ENCODE measurements around the gene TMED3. TPM values are rescaled to one million over a fixed set of nuclear protein-coding genes. Genes with fewer than 3 reads are reported as not detected.
A peak's percentile ranks its signal among the peaks of the same experiment; 100 is the strongest.

The TMED3 gene
- total RNA-seq, 1 donor from 2014 or later, result 126 TPM

DNA sequence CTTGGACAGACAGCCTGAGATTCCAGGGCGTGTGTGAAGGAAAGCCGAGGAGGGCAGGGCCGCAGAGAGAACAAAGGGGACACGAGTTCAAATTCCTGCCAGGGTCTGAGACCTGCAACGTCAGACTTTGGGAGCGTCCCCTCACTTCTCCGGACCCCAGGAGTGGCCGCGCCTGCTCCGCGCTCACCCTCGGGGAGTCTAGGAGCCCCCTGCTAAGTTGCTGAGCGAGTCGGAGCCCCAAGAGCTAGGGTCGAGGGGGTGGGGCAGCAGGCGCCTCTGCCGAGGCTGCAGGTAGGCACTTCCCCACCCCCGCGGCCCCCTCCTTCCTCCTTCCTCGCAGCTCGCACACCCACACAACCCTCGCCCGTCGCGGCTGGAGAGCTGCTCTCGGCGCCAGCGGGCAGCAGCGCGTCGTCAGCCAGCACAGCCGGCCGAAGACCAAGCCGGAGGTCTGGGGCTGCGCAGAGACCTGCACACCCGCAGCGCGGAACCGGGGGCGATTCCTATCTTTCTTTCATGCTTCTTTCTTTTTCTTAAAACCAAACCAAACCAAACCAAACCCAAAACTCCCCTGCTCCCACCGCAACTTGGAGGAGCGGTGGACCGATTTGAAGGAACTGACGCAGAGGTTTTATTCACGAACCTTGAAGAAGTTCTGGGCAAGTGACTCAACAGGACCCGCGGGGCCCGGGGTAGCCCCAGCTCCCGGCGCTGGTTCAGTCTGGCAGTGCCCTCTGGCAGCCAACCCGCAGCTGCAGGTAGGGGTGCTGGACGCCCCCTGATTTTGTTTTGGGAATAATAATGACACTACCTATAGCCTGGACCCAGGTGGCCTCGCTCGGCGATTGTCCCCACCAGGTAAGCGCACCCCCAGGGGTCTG, 28.3 kb upstream of the TMED3 start, which contains the start of gene ANKRD34C:
TSS of gene ANKRD34C (plus strand) at position 352 of the 881 bp plus-strand sequence. CDS start 10,563 bp downstream, outside the sequence.
- no peak for FAIRE-seq
- Histone ChIP-seq H3K79me2 (ENCODE audit: insufficient read depth, low read length) (no peaks in the 10 kb centered on the region), H3K36me3 (ENCODE audit: insufficient read depth, low read length) (no peaks in the 10 kb centered on the region), H3K27ac (ENCODE audit: low read depth, low read length) (no peak within 1 kb of the TSS), H2AFZ (ENCODE audit: low read depth, low read length) (no peak within 1 kb of the TSS), H3K4me2 (ENCODE audit: low read length) (no peak within 1 kb of the TSS), H3K9ac (ENCODE audit: low read length) (no peak within 1 kb of the TSS), H4K20me1 (ENCODE audit: insufficient read depth, low read length) (no peaks in the 10 kb centered on the region), H3K4me1 (ENCODE audit: insufficient read depth, low read length) (no peaks in the 10 kb centered on the region), H3K9me3 (ENCODE audit: insufficient read depth, low read depth, low read length) (no peaks in the 10 kb centered on the region), H3K27me3 (ENCODE audit: insufficient read depth, low read length) (peaks cover 23% of the 10 kb centered on the region), H3K4me3 (ENCODE audit: insufficient read depth, low read depth, low read length) (no peak within 1 kb of the TSS)
- TF ChIP-seq EZH2 (IDR thresholded peaks at IDR 0.05; ENCODE audit: insufficient read depth, low read length), result no peak
- TF ChIP-seq, protein P1, sequence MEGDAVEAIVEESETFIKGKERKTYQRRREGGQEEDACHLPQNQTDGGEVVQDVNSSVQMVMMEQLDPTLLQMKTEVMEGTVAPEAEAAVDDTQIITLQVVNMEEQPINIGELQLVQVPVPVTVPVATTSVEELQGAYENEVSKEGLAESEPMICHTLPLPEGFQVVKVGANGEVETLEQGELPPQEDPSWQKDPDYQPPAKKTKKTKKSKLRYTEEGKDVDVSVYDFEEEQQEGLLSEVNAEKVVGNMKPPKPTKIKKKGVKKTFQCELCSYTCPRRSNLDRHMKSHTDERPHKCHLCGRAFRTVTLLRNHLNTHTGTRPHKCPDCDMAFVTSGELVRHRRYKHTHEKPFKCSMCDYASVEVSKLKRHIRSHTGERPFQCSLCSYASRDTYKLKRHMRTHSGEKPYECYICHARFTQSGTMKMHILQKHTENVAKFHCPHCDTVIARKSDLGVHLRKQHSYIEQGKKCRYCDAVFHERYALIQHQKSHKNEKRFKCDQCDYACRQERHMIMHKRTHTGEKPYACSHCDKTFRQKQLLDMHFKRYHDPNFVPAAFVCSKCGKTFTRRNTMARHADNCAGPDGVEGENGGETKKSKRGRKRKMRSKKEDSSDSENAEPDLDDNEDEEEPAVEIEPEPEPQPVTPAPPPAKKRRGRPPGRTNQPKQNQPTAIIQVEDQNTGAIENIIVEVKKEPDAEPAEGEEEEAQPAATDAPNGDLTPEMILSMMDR (IDR thresholded peaks at IDR 0.05; ENCODE audit: insufficient read depth, low read depth, low read length), result no peak
- no peaks in the 10 kb centered on the region for H3K4me1 Mint-ChIP-seq (ENCODE audit: low read depth, unreplicated experiment)
- no peaks in the 10 kb centered on the region for H3K36me3 Mint-ChIP-seq (ENCODE audit: low read depth, unreplicated experiment)
- no peak within 1 kb of the TSS for H3K4me3 Mint-ChIP-seq (ENCODE audit: unreplicated experiment)
- DNase-seq (ENCODE audit: low read depth), result no peak
- no peak within 1 kb of the TSS for H3K27ac Mint-ChIP-seq (ENCODE audit: unreplicated experiment)
- peaks cover 65% of the 10 kb centered on the region for H3K27me3 Mint-ChIP-seq (ENCODE audit: low read depth, unreplicated experiment)
- peaks cover 5% of the 10 kb centered on the region for H3K9me3 Mint-ChIP-seq (ENCODE audit: unreplicated experiment)

DNA sequence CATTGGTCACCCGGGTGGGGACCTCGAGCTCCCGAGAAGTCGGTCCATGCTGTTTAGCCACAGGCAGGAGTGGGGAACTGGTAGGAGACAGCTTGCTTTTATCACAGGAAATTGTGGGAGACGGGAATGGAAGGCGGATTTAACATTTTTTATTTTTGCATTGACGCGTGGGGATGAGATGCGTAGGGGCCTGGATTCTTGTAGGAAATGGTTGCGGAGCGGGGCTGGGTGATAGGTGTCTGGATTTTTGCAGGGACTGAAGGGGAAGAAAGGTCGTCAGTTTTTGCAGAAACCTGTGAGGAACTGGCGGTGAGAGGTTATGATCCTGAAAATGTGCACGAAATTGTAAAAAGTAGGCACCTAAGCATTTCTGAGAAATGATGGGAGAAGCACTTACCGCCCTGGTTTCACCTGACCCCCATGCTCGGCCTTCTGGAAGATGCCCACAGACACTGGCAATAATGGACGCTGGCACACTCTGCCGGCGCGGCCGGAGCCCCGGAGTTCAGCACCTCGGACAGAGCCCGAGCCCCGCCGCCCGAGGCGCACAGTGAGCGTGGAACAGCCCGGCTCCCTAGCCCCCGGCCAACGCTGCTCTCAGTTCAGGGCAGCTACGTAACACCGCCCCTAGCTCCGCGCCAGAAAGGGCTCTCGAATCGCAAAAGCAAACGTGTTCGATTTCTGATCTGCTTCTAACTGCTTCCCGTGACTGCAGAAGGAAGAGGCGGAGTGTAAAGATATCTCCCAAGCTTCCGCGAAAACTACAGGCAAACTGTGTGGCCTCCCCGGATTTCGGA, 27.5 kb upstream of the TMED3 start:
- TF ChIP-seq EZH2 (IDR thresholded peaks at IDR 0.05; ENCODE audit: insufficient read depth, low read length), result no peak
- TF ChIP-seq, protein P1 (IDR thresholded peaks at IDR 0.05; ENCODE audit: insufficient read depth, low read depth, low read length), result no peak
- Histone ChIP-seq H3K27me3 (ENCODE audit: insufficient read depth, low read length) (peaks cover 24% of the 10 kb centered on the region), H4K20me1 (ENCODE audit: insufficient read depth, low read length) (no peaks in the 10 kb centered on the region), H2AFZ (ENCODE audit: low read depth, low read length) (no peak overlapping the region), H3K4me3 (ENCODE audit: insufficient read depth, low read depth, low read length) (no peak overlapping the region), H3K36me3 (ENCODE audit: insufficient read depth, low read length) (no peaks in the 10 kb centered on the region), H3K79me2 (ENCODE audit: insufficient read depth, low read length) (no peaks in the 10 kb centered on the region), H3K27ac (ENCODE audit: low read depth, low read length) (no peak overlapping the region), H3K4me2 (ENCODE audit: low read length) (peak overlapping the region; percentile 57), H3K9ac (ENCODE audit: low read length) (no peak overlapping the region), H3K4me1 (ENCODE audit: insufficient read depth, low read length) (no peaks in the 10 kb centered on the region), H3K9me3 (ENCODE audit: insufficient read depth, low read depth, low read length) (no peaks in the 10 kb centered on the region)
- Mint-ChIP-seq H3K4me1 (ENCODE audit: low read depth, unreplicated experiment) (no peaks in the 10 kb centered on the region), H3K27me3 (ENCODE audit: low read depth, unreplicated experiment) (peaks cover 73% of the 10 kb centered on the region), H3K36me3 (ENCODE audit: low read depth, unreplicated experiment) (no peaks in the 10 kb centered on the region), H3K27ac (ENCODE audit: unreplicated experiment) (no peak overlapping the region), H3K4me3 (ENCODE audit: unreplicated experiment) (no peak overlapping the region), H3K9me3 (ENCODE audit: unreplicated experiment) (peaks cover 5% of the 10 kb centered on the region)
- DNase-seq (ENCODE audit: low read depth) (peak; percentile 24), FAIRE-seq (no peak)

Data from astrocyte (in vitro differentiated cells and primary cell).